ENCODE results near the gene RPTOR. TPM values are rescaled to one million over a fixed set of nuclear protein-coding genes. Genes with fewer than 3 reads are reported as not detected.

RPTOR gene
- total and polyA plus RNA-seq, 2 donors (not counting 1 experiment from before 2014, with no cell fraction given): 6.7 to 22.8 TPM

- Histone ChIP-seq H3K79me2 (ENCODE audit: control insufficient read depth, insufficient read depth, low read length) (no peaks in the 10 kb centered on the region), H3K27ac (ENCODE audit: insufficient read depth, low read length) (no peak overlapping the region), H3K4me2 (ENCODE audit: extremely low read depth, insufficient read depth, low read length) (no peak overlapping the region), H3K36me3 (ENCODE audit: control insufficient read depth, insufficient read depth, low read length) (peaks cover 4% of the 10 kb centered on the region), H4K20me1 (ENCODE audit: control insufficient read depth, extremely low read depth, insufficient read depth, low read length) (no peaks in the 10 kb centered on the region), H3K27me3 (ENCODE audit: control insufficient read depth, insufficient read depth, low read length) (no peaks in the 10 kb centered on the region), H3K4me3 (replicated peaks in 1 of 4; ENCODE audit: control extremely low read depth in 1 of 4, insufficient read depth in 1 of 4, low read depth in 3 of 4, low read length in 4 of 4) (no peak overlapping the region), H3K9ac (ENCODE audit: insufficient read depth, low read length) (no peak overlapping the region), H3K9me3 (ENCODE audit: control insufficient read depth, insufficient read depth, low read depth, low read length) (no peaks in the 10 kb centered on the region), H2AFZ (ENCODE audit: low read length) (no peak overlapping the region), H3K4me1 (ENCODE audit: control insufficient read depth, extremely low read depth, insufficient read depth, low read length) (no peaks in the 10 kb centered on the region)
- DNase-seq (ENCODE audit: low read depth in 2 of 2): no peak
- TF ChIP-seq EZH2 (IDR thresholded peaks at IDR 0.05; ENCODE audit: low read length, missing control alignments): no peak
- TF ChIP-seq CTCF (conservative IDR thresholded peaks at IDR 0.05 in 1 of 2, IDR thresholded peaks at IDR 0.05 in 1 of 2; ENCODE audit: low read depth in 1 of 2, low read length in 2 of 2): no peak
Measured at GRCh38 chr17:80919331-80920311, 375.0 kb downstream of the RPTOR start.

- no peak overlapping the region for H3K27ac ChIP-seq (ENCODE audit: insufficient read depth, low read length)
- H3K79me2 ChIP-seq (ENCODE audit: control insufficient read depth, insufficient read depth, low read length): no peaks in the 10 kb centered on the region
- H3K27me3 ChIP-seq (ENCODE audit: control insufficient read depth, insufficient read depth, low read length): no peaks in the 10 kb centered on the region
- no peaks in the 10 kb centered on the region for H3K4me1 ChIP-seq (ENCODE audit: control insufficient read depth, extremely low read depth, insufficient read depth, low read length)
- TF ChIP-seq EZH2 (IDR thresholded peaks at IDR 0.05; ENCODE audit: low read length, missing control alignments) (no peak), CTCF (conservative IDR thresholded peaks at IDR 0.05 in 1 of 2, IDR thresholded peaks at IDR 0.05 in 1 of 2; ENCODE audit: low read depth in 1 of 2, low read length in 2 of 2) (no peak)
- no peaks in the 10 kb centered on the region for H4K20me1 ChIP-seq (ENCODE audit: control insufficient read depth, extremely low read depth, insufficient read depth, low read length)
- H2AFZ ChIP-seq (ENCODE audit: low read length): no peak overlapping the region
- H3K36me3 ChIP-seq (ENCODE audit: control insufficient read depth, insufficient read depth, low read length): peaks cover 4% of the 10 kb centered on the region
- H3K9me3 ChIP-seq (ENCODE audit: control insufficient read depth, insufficient read depth, low read depth, low read length): no peaks in the 10 kb centered on the region
- no peak overlapping the region for H3K4me3 ChIP-seq (replicated peaks in 1 of 4; ENCODE audit: control extremely low read depth in 1 of 4, insufficient read depth in 1 of 4, low read depth in 3 of 4, low read length in 4 of 4)
- no peak overlapping the region for H3K4me2 ChIP-seq (ENCODE audit: extremely low read depth, insufficient read depth, low read length)
- peak; percentile 12 to 65 for DNase-seq (ENCODE audit: low read depth in 2 of 2)
- H3K9ac ChIP-seq (ENCODE audit: insufficient read depth, low read length): no peak overlapping the region
Measured at GRCh38 chr17:80920441-80920840, 375.8 kb downstream of the RPTOR start.

GRCh38 chr17:80921159-80921558, 376.5 kb downstream of the RPTOR start:
- Histone ChIP-seq H3K27ac (ENCODE audit: insufficient read depth, low read length) (no peak overlapping the region), H3K79me2 (ENCODE audit: control insufficient read depth, insufficient read depth, low read length) (no peaks in the 10 kb centered on the region), H3K4me2 (ENCODE audit: extremely low read depth, insufficient read depth, low read length) (no peak overlapping the region), H3K4me3 (replicated peaks in 1 of 4; ENCODE audit: control extremely low read depth in 1 of 4, insufficient read depth in 1 of 4, low read depth in 3 of 4, low read length in 4 of 4) (no peak overlapping the region), H2AFZ (ENCODE audit: low read length) (no peak overlapping the region), H3K9ac (ENCODE audit: insufficient read depth, low read length) (no peak overlapping the region), H3K36me3 (ENCODE audit: control insufficient read depth, insufficient read depth, low read length) (peaks cover 4% of the 10 kb centered on the region), H3K9me3 (ENCODE audit: control insufficient read depth, insufficient read depth, low read depth, low read length) (no peaks in the 10 kb centered on the region), H3K4me1 (ENCODE audit: control insufficient read depth, extremely low read depth, insufficient read depth, low read length) (no peaks in the 10 kb centered on the region), H3K27me3 (ENCODE audit: control insufficient read depth, insufficient read depth, low read length) (no peaks in the 10 kb centered on the region), H4K20me1 (ENCODE audit: control insufficient read depth, extremely low read depth, insufficient read depth, low read length) (no peaks in the 10 kb centered on the region)
- no peak for DNase-seq (ENCODE audit: low read depth in 2 of 2)
- TF ChIP-seq CTCF (conservative IDR thresholded peaks at IDR 0.05 in 1 of 2, IDR thresholded peaks at IDR 0.05 in 1 of 2; ENCODE audit: low read depth in 1 of 2, low read length in 2 of 2) (no peak), EZH2 (IDR thresholded peaks at IDR 0.05; ENCODE audit: low read length, missing control alignments) (no peak)
